Osteocyte (in vitro differentiated cells): ENCODE measurements around the gene HES2. TPM values are rescaled to one million over a fixed set of nuclear protein-coding genes. Genes with fewer than 3 reads are reported as not detected.
"Not testable (repeated sequence)": the region's sequence is repeated elsewhere in the genome, so short reads cannot be mapped to it uniquely, and the experiment has no call there.

Source experiments
- DNase-seq: peaks from one replicate; pipeline ENCODE4 v3.0.0; 2021; ENCODE audit warnings: mixed read lengths; ENCODE audit not compliant: unreplicated experiment; ENCODE audit errors: extremely low spot score
- H3K27ac Mint-ChIP-seq: one replicate; pipeline ENCODE4 v1.8.0; 2021; ENCODE audit warnings: mild to moderate bottlenecking, mixed read lengths; ENCODE audit not compliant: unreplicated experiment
- H3K27me3 Mint-ChIP-seq: one replicate; pipeline ENCODE4 v1.8.0; 2021; ENCODE audit warnings: mixed read lengths; ENCODE audit not compliant: unreplicated experiment
- H3K36me3 Mint-ChIP-seq: one replicate; pipeline ENCODE4 v1.8.0; 2021; ENCODE audit warnings: mixed read lengths; ENCODE audit not compliant: unreplicated experiment
- H3K4me1 Mint-ChIP-seq: one replicate; pipeline ENCODE4 v1.8.0; 2021; ENCODE audit warnings: mixed read lengths; ENCODE audit not compliant: unreplicated experiment
- H3K4me3 Mint-ChIP-seq: one replicate; pipeline ENCODE4 v1.8.0; 2021; ENCODE audit warnings: mild to moderate bottlenecking, moderate library complexity, mixed read lengths; ENCODE audit not compliant: unreplicated experiment
- H3K9me3 Mint-ChIP-seq: one replicate; pipeline ENCODE4 v1.8.0; 2021; ENCODE audit warnings: mixed read lengths; ENCODE audit not compliant: unreplicated experiment
- total RNA-seq: library from RNA; stranded (reverse); gene quantifications from 2 replicates; pipeline ENCODE4 v1.2.1, GENCODE V29; 2021
- TF ChIP-seq, protein P1 (sequence below): fragments of 200-600 bp; sonication (generic); IDR thresholded peaks from 2 replicates; pipeline ENCODE4 v1.5.0; 2021; ENCODE audit warnings: antibody characterized with exemption, mild to moderate bottlenecking, moderate library complexity

HES2 gene
- total RNA-seq, 1 donor from 2014 or later = not detected

DNA sequence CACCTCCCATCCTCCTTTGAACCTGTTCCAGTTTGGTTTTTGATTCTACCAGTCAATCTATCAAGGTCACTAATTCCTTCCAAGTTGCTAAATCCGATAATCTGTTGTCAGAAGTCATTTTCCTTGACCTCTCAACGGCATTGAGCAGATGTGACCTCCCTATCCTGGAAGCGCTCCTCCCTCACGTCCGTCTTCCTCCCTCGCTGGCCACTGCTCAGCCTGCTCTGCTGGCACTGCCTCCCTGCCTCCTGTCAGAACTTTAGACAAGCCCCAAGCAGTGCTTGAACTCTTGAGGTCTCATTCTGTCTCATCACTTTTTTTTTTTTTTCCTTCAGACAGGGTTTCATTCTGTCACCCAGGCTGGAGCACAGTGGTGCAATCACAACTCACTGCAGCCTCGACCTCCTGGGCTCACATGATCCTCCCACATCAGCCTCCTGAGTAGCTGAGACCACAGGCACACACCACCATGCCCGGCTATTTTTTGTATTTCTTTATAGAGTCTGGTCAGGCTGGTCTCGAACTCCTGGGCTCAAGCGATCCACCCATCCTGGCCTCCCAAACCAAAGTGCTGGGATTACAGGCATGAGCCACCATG is 21.8 kb downstream of the HES2 start:
- Mint-ChIP-seq H3K4me3 (no peak overlapping the region), H3K27ac (no peak overlapping the region), H3K27me3 (peaks cover 5% of the 10 kb centered on the region), H3K4me1 (peaks cover 6% of the 10 kb centered on the region), H3K36me3 (no peaks in the 10 kb centered on the region), H3K9me3 (no peaks in the 10 kb centered on the region)
- DNase-seq = no peak
- TF ChIP-seq, protein P1, sequence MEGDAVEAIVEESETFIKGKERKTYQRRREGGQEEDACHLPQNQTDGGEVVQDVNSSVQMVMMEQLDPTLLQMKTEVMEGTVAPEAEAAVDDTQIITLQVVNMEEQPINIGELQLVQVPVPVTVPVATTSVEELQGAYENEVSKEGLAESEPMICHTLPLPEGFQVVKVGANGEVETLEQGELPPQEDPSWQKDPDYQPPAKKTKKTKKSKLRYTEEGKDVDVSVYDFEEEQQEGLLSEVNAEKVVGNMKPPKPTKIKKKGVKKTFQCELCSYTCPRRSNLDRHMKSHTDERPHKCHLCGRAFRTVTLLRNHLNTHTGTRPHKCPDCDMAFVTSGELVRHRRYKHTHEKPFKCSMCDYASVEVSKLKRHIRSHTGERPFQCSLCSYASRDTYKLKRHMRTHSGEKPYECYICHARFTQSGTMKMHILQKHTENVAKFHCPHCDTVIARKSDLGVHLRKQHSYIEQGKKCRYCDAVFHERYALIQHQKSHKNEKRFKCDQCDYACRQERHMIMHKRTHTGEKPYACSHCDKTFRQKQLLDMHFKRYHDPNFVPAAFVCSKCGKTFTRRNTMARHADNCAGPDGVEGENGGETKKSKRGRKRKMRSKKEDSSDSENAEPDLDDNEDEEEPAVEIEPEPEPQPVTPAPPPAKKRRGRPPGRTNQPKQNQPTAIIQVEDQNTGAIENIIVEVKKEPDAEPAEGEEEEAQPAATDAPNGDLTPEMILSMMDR = no peak

DNA sequence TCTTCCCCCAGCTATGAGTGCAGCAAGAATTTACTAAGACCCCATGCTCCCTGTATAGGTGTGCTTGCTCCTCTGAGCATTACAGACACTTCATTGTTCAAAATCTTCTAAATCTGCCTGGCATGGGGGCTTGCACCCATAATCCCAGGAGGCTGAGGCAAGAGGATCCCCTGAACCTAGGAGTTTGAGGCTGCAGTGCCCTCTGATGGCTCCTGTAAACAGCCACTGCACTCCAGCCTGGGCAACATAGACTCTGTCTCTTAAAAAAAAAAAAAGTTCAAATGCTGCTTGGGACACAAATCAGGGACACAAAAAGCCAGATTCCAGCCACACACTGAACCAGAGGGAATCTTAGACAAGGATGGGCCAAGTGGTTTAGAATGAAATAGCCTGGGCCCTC is 22.7 kb downstream of the HES2 start:
- Mint-ChIP-seq H3K27ac (no peak overlapping the region), H3K27me3 (peaks cover 5% of the 10 kb centered on the region), H3K4me3 (no peak overlapping the region), H3K36me3 (no peaks in the 10 kb centered on the region), H3K4me1 (peaks cover 11% of the 10 kb centered on the region), H3K9me3 (no peaks in the 10 kb centered on the region)
- TF ChIP-seq, protein P1 = peak; percentile 14
- DNase-seq = no peak

DNA sequence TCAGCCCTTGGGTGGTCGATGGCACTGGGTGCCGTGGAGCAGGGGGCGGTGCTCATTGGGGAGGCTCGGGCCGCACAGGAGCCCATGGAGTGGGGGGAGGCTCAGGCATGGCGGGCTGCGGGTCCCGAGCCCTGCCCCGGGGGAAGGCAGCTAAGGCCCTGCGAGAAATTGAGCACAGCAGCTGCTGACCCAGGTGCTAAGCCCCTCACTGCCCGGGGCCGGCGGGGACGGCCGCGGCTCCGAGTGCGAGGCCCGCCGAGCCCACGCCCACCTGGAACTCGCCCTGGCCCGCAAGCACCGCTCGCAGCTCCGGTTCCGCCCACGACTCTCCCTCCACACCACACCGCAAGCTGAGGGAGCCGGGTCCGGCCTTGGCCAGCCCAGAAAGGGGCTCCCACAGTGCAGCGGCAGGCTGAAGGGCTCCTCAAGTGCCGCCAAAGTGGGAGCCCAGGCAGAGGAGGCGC is 23.9 kb downstream of the HES2 start:
- H3K4me1 Mint-ChIP-seq = peaks cover 14% of the 10 kb centered on the region
- DNase-seq, H3K4me3 Mint-ChIP-seq, H3K9me3 Mint-ChIP-seq, H3K27ac Mint-ChIP-seq, H3K36me3 Mint-ChIP-seq, H3K27me3 Mint-ChIP-seq: not testable (repeated sequence)

DNA sequence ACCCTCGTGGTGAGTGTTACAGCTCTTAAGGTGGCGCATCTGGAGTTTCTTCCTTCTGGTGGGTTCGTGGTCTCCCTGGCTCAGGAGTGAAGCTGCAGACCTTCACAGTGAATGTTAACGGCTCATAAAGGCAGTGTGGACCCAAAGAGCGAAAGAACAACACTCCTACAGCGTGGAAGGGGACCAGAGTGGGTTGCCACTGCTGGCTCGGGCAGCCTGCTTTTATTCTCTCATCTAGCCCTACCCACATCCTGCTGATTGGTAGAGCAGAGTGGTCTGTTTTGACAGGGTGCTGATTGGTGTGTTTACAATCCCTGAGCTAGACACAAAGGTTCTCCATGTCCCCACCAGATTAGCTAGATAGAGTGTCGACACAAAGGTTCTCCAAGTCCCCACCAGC is 24.6 kb downstream of the HES2 start:
- not testable (repeated sequence) for H3K36me3 Mint-ChIP-seq, H3K9me3 Mint-ChIP-seq, H3K4me3 Mint-ChIP-seq, DNase-seq, H3K27ac Mint-ChIP-seq, H3K27me3 Mint-ChIP-seq
- peaks cover 14% of the 10 kb centered on the region for H3K4me1 Mint-ChIP-seq

DNA sequence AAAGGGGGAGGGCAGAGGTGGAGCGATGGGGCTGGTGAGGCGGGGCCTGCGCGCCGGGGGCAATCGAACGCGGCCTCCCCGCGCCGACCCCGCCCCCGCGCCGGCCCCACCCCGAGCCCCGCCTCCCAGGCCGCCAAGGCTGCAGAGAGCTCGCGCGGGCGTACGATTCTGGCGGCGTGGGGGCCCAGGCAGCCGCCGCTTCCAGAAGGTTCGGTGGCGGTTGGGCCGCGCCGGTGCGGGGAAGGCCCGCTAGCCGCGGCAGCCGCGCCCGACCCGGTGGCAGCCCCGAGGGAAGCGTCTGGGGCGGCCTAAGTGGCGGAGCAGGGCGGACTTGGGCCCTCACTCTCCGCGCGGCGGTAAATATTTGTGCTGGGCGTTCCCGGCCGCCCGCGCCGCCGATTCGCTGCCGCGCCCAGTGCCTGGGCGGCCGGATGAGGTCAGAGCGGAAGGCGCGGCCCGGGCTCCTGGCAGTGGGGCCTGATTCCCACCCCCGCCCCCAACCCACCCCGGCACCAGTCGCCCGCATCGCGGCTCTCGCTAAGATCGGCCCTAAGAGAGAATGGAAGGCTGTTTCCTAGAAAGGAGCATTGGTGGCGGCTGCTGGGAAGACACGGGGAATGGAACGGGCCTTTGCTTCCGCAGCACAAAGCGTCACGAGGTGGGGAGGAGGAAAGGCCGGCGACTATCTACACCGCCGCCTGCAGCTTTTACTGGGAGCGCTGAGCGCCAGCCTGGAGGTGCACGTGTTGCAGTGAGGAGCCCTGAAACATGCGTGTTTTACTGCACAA is 26.1 kb downstream of the HES2 start, which contains the start of gene ACOT7:
ACOT7 (minus strand) TSS at position 368 of the 788 bp plus-strand sequence. CDS start 368 bp downstream, outside the sequence.
- no peaks in the 10 kb centered on the region for H3K27me3 Mint-ChIP-seq

More for the DNA sequence above, 26.1 kb downstream of the HES2 start, which contains the start of gene ACOT7:
- peak within 1 kb of the TSS; percentile 81 for H3K4me3 Mint-ChIP-seq
- no peaks in the 10 kb centered on the region for H3K9me3 Mint-ChIP-seq
- H3K4me1 Mint-ChIP-seq = peaks cover 14% of the 10 kb centered on the region
- DNase-seq = peak; percentile 93
- TF ChIP-seq, protein P1 = peak; percentile 41
- no peaks in the 10 kb centered on the region for H3K36me3 Mint-ChIP-seq
- peak within 1 kb of the TSS; percentile 90 for H3K27ac Mint-ChIP-seq
